Daoy (cell line): Measurements from ENCODE around the gene KRT73. TPM values are rescaled to one million over a fixed set of nuclear protein-coding genes. Genes with fewer than 3 reads are reported as not detected.
"Not testable (repeated sequence)": the region's sequence is repeated elsewhere in the genome, so short reads cannot be mapped to it uniquely, and the experiment has no call there.

Experiments
- DNase-seq: peaks from one replicate; pipeline ENCODE4 v3.0.0-alpha.2; 2015; ENCODE audit warnings: low read depth
- total RNA-seq: library from RNA; depleted of rRNA; stranded (reverse); fragments of >200 nt; shearing (Covaris generic); gene quantifications from 2 replicates; pipeline ENCODE4 v1.2.3, GENCODE V29; 2014

KRT73 gene
- total RNA-seq, 1 experiment from 2014 or later, result not detected

DNA sequence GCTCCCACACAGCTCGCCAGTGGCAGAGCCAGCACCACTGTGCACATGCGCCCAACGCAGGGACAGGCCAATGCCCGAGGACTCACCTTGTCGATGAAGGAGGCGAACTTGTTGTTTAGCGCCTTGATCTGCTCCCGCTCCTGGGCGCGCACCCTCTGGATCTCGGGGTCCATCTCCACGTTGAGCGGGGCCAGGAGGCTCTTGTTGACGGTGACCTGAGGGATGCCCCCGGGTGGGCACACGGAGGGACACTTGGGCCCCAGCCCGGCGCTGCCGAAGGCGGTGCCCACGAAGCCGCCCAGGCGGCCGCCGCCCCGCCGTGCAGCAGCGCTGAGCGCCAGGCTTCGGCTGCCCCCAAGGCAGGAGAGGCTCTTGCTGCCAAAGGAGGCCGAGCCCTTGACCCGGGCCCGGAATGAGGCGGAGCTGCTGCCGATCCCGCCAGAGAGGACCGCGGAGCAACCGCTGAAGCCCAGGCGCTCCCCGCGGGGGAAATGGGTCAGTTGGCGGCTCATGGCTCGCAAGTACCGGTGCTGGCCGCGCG is 17.3 kb downstream of the KRT73 start, which contains the start of gene KRT72:
KRT72 (minus strand) TSS at position 523 of the 541 bp plus-strand sequence; CDS start at position 512, 11 bp downstream.
- no peak for DNase-seq

DNA sequence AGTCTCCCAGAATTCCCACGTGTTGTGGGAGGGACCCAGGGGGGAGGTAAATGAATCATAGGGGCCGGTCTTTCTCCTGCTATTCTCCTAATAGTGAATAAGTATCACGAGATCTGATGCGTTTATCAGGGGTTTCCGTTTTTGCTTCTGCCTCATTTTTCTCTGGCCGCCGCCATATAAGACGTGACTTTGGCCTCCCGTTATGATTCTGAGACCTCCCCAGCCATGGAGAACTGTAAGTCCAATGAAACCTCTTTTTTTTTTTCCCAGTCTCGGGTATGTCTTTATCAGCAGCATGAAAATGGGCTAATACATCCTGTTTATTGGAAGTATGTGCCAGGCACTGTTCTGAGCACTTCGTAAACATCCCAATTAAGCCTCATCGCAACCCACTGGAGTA is 17.9 kb downstream of the KRT73 start:
- no peak for DNase-seq

DNA sequence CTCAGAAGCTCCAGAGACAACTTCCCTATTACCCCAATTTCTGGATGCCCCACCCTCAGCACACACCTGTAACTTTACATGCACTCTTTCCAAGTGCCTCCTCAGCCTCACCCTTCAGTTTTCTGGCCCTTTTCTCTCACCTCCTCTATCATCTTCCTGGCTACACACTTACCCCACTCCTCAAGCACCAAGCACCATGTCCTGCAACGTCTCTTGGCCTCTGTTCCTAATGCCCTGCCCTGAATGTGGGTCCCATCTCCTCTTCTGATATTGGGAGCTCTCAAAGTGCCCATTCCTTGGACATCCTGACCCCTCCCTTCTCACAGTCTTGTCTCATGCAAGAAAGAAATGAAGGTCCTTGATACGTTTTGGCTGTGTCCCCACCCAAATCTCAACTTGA is 18.3 kb downstream of the KRT73 start:
- DNase-seq, result no peak

DNA sequence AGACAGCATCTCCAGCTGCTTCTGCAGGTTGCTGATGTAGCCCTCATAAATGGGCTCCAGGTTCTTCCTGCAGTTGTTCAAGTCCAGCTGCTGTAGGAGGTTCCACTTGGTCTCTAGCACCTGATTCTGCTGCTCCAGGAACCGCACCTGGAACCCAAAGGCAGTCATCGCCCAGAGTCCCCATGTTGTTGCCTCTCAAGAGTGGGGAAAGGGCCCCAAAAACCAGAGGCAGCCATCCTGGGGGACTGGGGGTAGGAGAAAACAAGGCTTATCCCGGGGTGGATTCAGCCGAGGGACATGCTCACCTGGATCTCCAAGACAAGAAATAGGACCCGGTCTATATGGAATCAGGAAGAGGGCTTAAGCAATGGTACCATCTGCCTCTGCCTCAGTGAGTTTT is 19.4 kb downstream of the KRT73 start:
- DNase-seq, result no peak

DNA sequence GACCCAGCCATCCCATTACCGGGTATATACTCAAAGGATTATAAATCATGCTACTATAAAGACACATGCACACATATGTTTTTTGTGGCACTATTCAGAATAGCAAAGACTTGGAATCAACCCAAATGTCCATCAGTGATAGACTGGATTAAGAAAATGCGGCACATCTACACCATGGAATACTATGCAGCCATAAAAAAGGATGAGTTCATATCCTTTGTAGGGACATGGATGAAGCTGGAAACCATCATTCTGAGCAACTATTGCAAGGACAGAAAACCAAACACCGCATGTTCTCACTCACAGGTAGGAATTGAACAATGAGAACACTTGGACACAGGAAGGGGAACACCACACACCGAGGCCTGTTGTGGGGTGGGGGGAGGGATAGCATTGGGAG is 24.1 kb downstream of the KRT73 start:
- not testable (repeated sequence) for DNase-seq

DNA sequence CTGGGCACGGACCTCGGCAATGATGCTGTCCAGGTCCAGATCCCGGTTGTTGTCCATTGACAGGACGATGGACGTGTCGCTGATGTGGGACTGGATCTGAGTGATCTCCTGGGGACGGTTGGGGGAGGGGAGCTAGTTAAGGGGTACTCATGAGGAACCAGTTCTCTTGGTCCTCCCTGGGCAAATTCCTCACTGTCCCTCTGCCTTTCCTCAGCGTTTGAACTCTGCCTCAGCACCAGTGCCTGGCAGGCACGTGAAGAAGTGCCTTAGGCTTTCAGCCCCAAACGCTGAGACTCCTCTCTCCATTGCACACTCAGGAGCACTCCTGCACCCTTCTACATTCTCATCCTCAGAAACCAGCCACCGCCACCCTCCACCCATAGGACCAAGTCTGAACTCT is 26.8 kb downstream of the KRT73 start:
- no peak for DNase-seq

DNA sequence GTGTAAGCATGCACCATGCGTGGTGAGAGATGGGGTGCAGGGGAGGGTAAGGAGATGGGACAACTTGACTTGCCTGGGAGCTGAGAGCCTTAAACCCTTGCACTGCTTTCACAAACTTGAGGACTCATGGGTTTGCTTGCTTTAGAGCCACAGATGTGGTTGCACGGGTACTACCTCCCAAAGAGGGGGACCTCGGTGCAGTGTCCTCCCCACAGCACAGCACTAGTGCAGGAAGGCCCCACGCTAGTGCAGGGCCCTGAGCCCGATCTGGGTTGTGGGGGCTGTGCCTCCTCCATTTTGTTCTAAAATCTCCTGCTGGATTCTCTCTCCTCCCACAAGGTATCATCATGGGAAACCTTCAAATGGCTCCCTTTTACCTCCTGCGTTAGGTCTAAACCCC is 28.3 kb downstream of the KRT73 start:
- no peak for DNase-seq

DNA sequence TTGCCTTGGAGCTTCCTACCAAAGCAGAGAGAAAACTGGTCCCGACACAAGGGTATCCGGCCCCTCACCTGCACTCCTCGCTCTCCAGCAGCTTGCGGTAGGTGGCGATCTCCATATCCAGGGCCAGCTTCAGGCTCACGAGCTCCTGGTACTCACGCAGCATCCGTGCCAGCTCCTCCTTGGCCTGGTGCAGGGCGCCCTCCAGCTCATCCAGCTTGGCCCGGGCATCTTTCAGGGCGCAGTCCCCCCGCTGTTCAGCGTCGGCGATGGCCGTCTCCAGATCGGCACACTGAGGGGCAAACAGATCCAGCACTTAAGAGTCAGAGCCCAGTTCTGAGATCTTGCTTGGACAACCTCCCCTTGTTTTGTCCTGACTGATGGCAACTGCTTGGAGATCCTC is 30.8 kb downstream of the KRT73 start:
- no peak for DNase-seq

- DNase-seq, result no peak
Observed at GRCh38 chr12:52585946-52586345, 32.4 kb downstream of the KRT73 start.

GRCh38 chr12:52585066-52585465 is 33.3 kb downstream of the KRT73 start:
- no peak for DNase-seq

GRCh38 chr12:52584156-52584682 is 34.1 kb downstream of the KRT73 start:
- DNase-seq, result no peak

DNA sequence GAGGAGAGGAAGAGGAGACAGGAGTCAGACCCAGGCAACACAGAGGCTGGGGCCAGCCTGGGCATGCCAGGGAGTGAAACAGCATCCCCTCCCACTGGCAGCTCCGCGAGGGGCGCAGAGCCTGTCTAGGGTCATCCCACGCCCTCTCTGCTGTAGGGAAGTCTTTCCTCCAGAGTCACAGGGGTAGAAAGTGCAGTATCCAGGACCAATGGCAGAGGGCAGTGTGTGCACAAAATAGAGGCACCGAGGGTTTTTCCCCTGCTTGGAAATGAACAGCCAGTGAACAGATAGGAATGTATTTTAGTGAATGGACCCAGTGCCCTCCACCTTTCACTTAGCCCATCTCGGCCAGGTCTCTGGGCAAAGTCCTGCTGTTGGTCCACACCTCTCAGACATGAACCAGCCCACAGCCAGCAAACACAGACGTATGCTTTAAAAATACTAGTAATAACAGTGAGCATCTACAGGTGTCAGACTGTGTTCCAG is 35.3 kb downstream of the KRT73 start:
- DNase-seq, result peak; percentile 72

DNA sequence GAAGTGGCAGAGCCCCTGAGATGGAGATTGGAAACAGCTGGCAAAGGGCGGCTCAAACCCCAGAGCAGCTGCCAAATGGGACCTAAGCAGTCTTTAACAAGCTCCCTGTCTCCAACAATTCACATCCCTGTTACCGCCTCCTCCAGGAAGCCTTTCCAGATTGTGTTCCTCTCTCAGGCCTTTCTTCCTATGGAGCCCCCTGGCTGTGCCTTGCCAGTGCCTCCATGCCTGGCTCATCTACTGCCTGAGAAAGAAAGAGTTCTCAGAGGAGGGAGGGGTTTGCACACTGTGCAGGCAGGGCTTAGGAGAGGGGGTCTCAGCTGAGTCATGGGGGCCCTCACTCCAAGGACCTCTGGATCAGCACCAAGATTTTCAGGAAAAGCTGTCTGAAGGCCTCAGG is 35.9 kb downstream of the KRT73 start:
- DNase-seq, result no peak

DNA sequence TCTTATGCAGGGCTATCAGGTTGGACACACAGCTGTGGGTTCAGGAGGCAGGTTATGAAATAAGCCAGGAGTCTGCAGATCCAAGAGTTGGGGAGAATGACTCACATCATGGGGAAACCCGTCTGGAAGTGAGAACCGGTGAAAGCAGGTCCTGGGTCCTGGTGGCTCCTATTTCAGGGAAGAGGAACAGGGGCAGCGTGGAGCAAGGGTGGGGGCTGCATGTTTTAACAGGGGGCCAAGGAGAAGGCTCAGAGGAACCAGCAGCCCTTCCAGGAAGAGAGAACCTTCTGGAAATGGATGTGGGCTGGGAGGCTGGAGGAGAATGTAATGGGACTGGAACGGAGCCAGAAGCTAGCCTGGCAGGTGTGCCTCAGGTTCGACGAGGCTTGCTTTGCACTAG is 36.9 kb downstream of the KRT73 start:
- peak; percentile 51 for DNase-seq

DNA sequence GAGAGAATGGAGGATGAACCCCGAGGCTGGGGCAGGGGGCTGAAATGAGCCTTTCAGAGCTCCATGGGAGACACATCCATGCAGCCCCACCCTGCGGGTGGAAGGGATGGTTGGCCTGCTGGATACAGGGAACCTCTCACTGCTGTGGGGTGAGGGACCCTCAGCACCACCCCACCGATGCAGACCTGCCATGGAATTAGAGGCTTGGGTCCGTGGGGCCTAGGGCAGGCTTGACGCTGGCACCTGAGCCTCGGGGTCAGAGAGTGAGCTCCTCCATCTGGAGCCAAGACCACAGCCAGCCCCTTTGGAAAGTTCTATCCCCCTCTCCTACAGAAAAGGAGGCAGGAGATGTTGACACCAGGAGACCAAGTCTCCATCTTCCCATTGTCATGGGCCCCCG is 37.3 kb downstream of the KRT73 start:
- DNase-seq, result no peak

- DNase-seq, result no peak
Observed at GRCh38 chr12:52580496-52580895, 37.9 kb downstream of the KRT73 start.

- no peak for DNase-seq
Observed at GRCh38 chr12:52579468-52580465, 38.6 kb downstream of the KRT73 start.

DNA sequence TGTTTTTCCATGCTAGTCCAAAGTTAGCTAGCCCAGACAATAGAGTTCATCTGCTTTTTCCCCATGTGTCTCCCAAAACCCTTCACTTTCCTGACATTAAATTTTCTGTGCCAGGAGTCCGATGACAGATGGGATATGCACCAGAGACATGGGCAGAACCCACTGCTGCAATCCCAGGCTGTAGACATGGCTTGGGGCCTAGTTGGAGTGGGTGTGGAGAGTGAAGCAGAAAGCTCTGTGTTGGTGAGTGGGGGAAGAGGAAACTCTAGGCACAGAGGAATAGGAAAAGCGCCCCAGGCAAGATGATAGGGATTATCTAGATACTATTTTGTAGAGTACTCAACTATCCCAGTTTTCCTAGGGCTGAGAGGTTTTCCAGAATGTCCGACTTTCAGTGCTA is 39.9 kb downstream of the KRT73 start:
- DNase-seq, result no peak

GRCh38 chr12:52577316-52577715 is 41.0 kb downstream of the KRT73 start:
- DNase-seq, result no peak

GRCh38 chr12:52575948-52576347 is 42.4 kb downstream of the KRT73 start:
- no peak for DNase-seq

- DNase-seq, result no peak
Observed at GRCh38 chr12:52575256-52575655, 43.1 kb downstream of the KRT73 start.

- DNase-seq, result no peak
Observed at GRCh38 chr12:52573743-52574142, 44.6 kb downstream of the KRT73 start, which contains the start of gene KRT74. Gene KRT74 (minus strand): TSS chr12:52573843. CDS start chr12:52573777, 66 bp downstream.

DNA sequence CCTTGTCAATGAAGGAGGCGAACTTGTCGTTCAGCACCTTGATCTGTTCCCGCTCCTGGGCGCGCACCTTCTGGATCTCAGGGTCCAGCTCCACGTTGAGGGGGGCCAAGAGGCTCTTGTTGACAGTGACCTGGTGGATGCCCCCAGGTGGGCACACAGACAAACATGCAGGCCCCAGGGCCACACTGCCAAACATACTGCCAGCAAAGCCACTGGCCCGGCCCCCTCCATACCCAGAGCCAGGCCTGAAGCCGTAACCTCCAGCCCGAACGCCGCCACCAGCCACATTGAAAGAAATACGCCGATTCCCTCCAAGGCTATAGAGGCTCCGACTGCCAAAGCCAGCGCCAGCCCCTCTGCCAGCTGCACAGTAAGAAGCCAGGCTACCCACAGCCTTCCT is 45.1 kb downstream of the KRT73 start:
- DNase-seq, result no peak
